Mesenchymal stem cell (in vitro differentiated cells and primary cell): Measurements from ENCODE around the gene WDR77.

ENCODE experiments used
- DNase-seq: peaks from one replicate; pipeline ENCODE4 v3.0.0-alpha.2; 2013
- H2AFZ ChIP-seq: one replicate; pipeline ENCODE4 v1.6.1; 2013; ENCODE audit warnings: low read depth, mild to moderate bottlenecking, control low read depth, inconsistent platforms, low read length, moderate library complexity
- H2AK5ac ChIP-seq: 2 replicates; pipeline ENCODE4 v1.6.1; 2013; ENCODE audit warnings: low read length, moderate library complexity, mild to moderate bottlenecking, inconsistent platforms; ENCODE audit not compliant: severe bottlenecking
- H2BK120ac ChIP-seq: one replicate; pipeline ENCODE4 v1.6.1; 2013; ENCODE audit warnings: low read depth, mild to moderate bottlenecking, inconsistent platforms, low read length, moderate library complexity
- H2BK12ac ChIP-seq, 2 experiments: one replicate each; pipeline ENCODE4 v1.6.1; 2013; ENCODE audit warnings: inconsistent platforms in 2 of 2, low read length in 2 of 2, mild to moderate bottlenecking in 2 of 2, moderate library complexity in 2 of 2, control low read depth in 1 of 2
- H2BK15ac ChIP-seq: one replicate; pipeline ENCODE4 v1.6.1; 2013; ENCODE audit warnings: mild to moderate bottlenecking, low read depth, inconsistent platforms; ENCODE audit not compliant: poor library complexity, severe bottlenecking
- H2BK5ac ChIP-seq: 2 replicates; pipeline ENCODE4 v1.6.1; 2013; ENCODE audit warnings: low read depth, mild to moderate bottlenecking, low read length, control low read depth, inconsistent platforms; ENCODE audit not compliant: poor library complexity, severe bottlenecking
- H3K14ac ChIP-seq, 2 experiments: one replicate each; pipeline ENCODE4 v1.6.1; 2013; ENCODE audit warnings: inconsistent platforms in 2 of 2, low read length in 2 of 2, control low read depth in 1 of 2, mild to moderate bottlenecking in 1 of 2, moderate library complexity in 1 of 2
- H3K18ac ChIP-seq, 2 experiments: one replicate each; pipeline ENCODE4 v1.6.1; 2013; ENCODE audit warnings: inconsistent platforms in 2 of 2, low read length in 2 of 2, control low read depth in 1 of 2, low read depth in 1 of 2, mild to moderate bottlenecking in 1 of 2
- H3K23ac ChIP-seq, 2 experiments: one replicate each; pipeline ENCODE4 v1.6.1; 2013; ENCODE audit warnings: inconsistent platforms in 2 of 2, low read length in 2 of 2, mild to moderate bottlenecking in 2 of 2, moderate library complexity in 2 of 2, control low read depth in 1 of 2
- H3K27ac ChIP-seq: 2 replicates; pipeline ENCODE4 v1.5.1; 2013; ENCODE audit warnings: mild to moderate bottlenecking, moderate library complexity, low read length, control low read depth, inconsistent platforms; ENCODE audit not compliant: poor library complexity, severe bottlenecking
- H3K27me3 ChIP-seq, 2 experiments: 2 replicates each; pipeline versions ENCODE4 v1.6.1 to v1.7.0; 2013; ENCODE audit warnings: low read length in 2 of 2, mild to moderate bottlenecking in 2 of 2, moderate library complexity in 2 of 2, control low read depth in 1 of 2, inconsistent platforms in 1 of 2; ENCODE audit not compliant: control insufficient read depth in 1 of 2, insufficient read depth in 1 of 2
- H3K36me3 ChIP-seq, 2 experiments: 2 replicates each; pipeline versions ENCODE4 v1.6.1 to v1.7.0; 2013; ENCODE audit warnings: low read length in 2 of 2, control low read depth in 1 of 2, inconsistent platforms in 1 of 2, low read depth in 1 of 2, mild to moderate bottlenecking in 1 of 2; ENCODE audit not compliant: insufficient read depth in 2 of 2, control insufficient read depth in 1 of 2
- H3K4ac ChIP-seq, 2 experiments: one replicate each; pipeline ENCODE4 v1.6.1; 2013; ENCODE audit warnings: inconsistent platforms in 2 of 2, low read length in 2 of 2, mild to moderate bottlenecking in 2 of 2, moderate library complexity in 2 of 2, control low read depth in 1 of 2, low read depth in 1 of 2
- H3K4me1 ChIP-seq: 2 replicates; pipeline ENCODE4 v1.6.1; 2013; ENCODE audit warnings: low read depth, low read length, control low read depth; ENCODE audit not compliant: control insufficient read depth, insufficient read depth
- H3K4me2 ChIP-seq: 2 replicates; pipeline ENCODE4 v1.6.1; 2013; ENCODE audit warnings: low read length, mild to moderate bottlenecking, inconsistent platforms; ENCODE audit not compliant: poor library complexity, severe bottlenecking
- H3K4me3 ChIP-seq, 2 experiments: 2 replicates each; pipeline versions ENCODE4 v1.5.1 to v1.7.0; 2013; ENCODE audit warnings: low read length in 2 of 2, mild to moderate bottlenecking in 2 of 2, control low read depth in 1 of 2, low read depth in 1 of 2; ENCODE audit not compliant: insufficient read depth in 1 of 2
- H3K79me1 ChIP-seq: replicated peaks from 2 replicates; pipeline ENCODE4 v1.6.1; 2013; ENCODE audit warnings: mild to moderate bottlenecking, control low read depth, low read length, inconsistent platforms; ENCODE audit not compliant: poor library complexity, severe bottlenecking
- H3K9ac ChIP-seq: 2 replicates; pipeline ENCODE4 v1.7.0; 2013; ENCODE audit warnings: mild to moderate bottlenecking, low read length, moderate library complexity
- H3K9me3 ChIP-seq: 2 replicates; pipeline ENCODE4 v1.7.0; 2013; ENCODE audit warnings: mild to moderate bottlenecking, low read length; ENCODE audit not compliant: control insufficient read depth
- H4K8ac ChIP-seq: one replicate; pipeline ENCODE4 v1.6.1; 2013; ENCODE audit warnings: inconsistent platforms, mild to moderate bottlenecking, low read length, moderate library complexity
- H4K91ac ChIP-seq: one replicate; pipeline ENCODE4 v1.6.1; 2013; ENCODE audit warnings: mild to moderate bottlenecking, low read length, inconsistent platforms
- WGBS: methylation state at CpG from one replicate; pipeline ENCODE4 v1.1.7; 2013; ENCODE audit warnings: mixed read lengths; 5-methylcytosine and 5-hydroxymethylcytosine counted together

The WDR77 gene

DNA sequence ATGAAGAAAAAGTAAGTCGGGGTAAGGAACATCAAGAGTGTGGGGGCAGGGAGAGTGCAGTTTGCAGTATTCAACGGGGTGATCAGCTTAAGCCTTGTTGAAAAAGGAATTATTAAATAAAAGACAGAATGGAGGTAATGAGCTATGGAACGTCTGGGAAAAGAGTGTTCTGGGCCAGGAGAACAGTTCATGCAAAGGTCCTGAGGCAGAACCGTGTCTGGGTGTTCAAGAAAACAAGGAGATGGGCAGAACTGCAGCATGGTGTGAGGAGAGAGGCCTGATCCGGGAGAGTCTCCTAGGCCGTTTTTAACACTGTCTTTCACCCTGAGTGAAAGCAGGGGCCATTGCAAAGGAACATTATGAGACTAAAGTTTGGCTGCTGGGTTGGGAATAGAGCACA is 41.8 kb downstream of the WDR77 start:
- Histone ChIP-seq H3K18ac (no peak overlapping the region), H3K4ac (no peak overlapping the region), H3K27ac (no peak overlapping the region), H3K4me1 (no peaks in the 10 kb centered on the region), H3K14ac (no peak overlapping the region), H3K23ac (no peak overlapping the region), H2AFZ (no peak overlapping the region), H3K36me3 (no peaks in the 10 kb centered on the region), H2AK5ac (no peak overlapping the region), H2BK15ac (no peak overlapping the region), H2BK12ac (no peak overlapping the region), H3K27me3 (peaks cover 9 to 14% of the 10 kb centered on the region in 2 experiments), H3K79me1 (no peaks in the 10 kb centered on the region), H2BK5ac (no peak overlapping the region), H3K9me3 (no peaks in the 10 kb centered on the region), H2BK120ac (no peak overlapping the region), H3K4me3 (no peak overlapping the region), H4K91ac (no peak overlapping the region), H4K8ac (no peak overlapping the region), H3K4me2 (no peak overlapping the region), H3K9ac (no peak overlapping the region)
- 72% methylated on average over 6 of the region's 6 CpGs for WGBS
- DNase-seq: no peak

DNA sequence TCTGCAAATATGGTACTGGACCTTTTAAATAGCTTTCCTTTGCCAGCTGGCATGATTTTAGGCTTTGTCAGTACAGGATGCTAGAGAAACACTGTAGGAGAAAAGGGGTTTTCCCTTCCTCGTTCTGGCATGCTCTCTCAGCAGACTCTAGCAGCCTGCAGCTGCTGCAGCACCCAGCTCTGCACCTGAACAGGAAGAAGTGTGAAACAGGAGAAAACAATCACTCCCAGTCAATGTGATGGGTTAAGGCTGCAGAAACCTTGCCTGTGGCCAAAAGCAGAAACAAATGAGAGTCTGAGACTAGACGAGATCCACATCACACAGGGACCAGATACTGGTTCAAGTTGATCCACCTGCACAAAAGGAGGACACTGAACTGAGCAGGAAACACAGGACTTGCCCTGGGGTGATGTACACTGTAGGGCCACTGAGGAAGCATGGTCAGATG is 42.7 kb downstream of the WDR77 start:
- Histone ChIP-seq H3K4me2 (no peak overlapping the region), H2BK12ac (no peak overlapping the region), H3K9ac (no peak overlapping the region), H2BK15ac (no peak overlapping the region), H3K4me1 (no peaks in the 10 kb centered on the region), H2AFZ (no peak overlapping the region), H4K91ac (no peak overlapping the region), H2BK5ac (no peak overlapping the region), H4K8ac (no peak overlapping the region), H2BK120ac (no peak overlapping the region), H3K36me3 (no peaks in the 10 kb centered on the region), H3K79me1 (no peaks in the 10 kb centered on the region), H3K27ac (no peak overlapping the region), H2AK5ac (no peak overlapping the region), H3K23ac (no peak overlapping the region), H3K18ac (no peak overlapping the region), H3K14ac (no peak overlapping the region), H3K27me3 (peaks cover 9 to 20% of the 10 kb centered on the region in 2 experiments), H3K4ac (no peak overlapping the region), H3K9me3 (no peaks in the 10 kb centered on the region), H3K4me3 (no peak overlapping the region)
- 40% methylated on average over 2 of the region's 2 CpGs for WGBS
- no peak for DNase-seq

DNA sequence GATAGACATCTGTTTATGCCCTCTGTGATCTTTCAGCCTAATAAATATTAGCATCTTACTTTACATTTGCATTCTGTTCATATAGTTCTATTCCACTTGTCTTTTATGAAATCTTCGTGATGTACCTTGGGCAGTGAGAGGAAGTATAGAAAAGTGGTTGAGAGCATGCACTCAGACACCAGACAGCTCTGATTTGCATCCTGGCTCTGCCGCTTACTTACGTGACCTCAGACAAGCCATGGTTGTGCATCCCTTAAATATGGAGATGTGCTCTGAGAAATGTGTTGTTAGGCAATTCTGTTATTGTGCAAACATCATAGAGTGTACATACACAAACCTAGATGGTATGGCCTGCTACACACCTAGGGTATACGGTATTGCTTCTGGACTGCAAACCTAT is 44.5 kb downstream of the WDR77 start:
- no peak overlapping the region for H2AFZ ChIP-seq
- H3K18ac ChIP-seq: no peak overlapping the region
- no peak overlapping the region for H2BK5ac ChIP-seq
- no peak overlapping the region for H3K4ac ChIP-seq
- H3K79me1 ChIP-seq: no peaks in the 10 kb centered on the region
- no peak overlapping the region for H3K23ac ChIP-seq
- no peak for DNase-seq
- no peak overlapping the region for H3K14ac ChIP-seq
- no peak overlapping the region for H3K4me2 ChIP-seq
- H4K91ac ChIP-seq: no peak overlapping the region
- no peak overlapping the region for H2BK15ac ChIP-seq
- no peaks in the 10 kb centered on the region for H3K9me3 ChIP-seq
- no peaks in the 10 kb centered on the region for H3K4me1 ChIP-seq
- no peak overlapping the region for H3K4me3 ChIP-seq
- peaks cover 9 to 29% of the 10 kb centered on the region in 2 experiments for H3K27me3 ChIP-seq
- H3K27ac ChIP-seq: no peak overlapping the region
- no peak overlapping the region for H4K8ac ChIP-seq
- no peaks in the 10 kb centered on the region for H3K36me3 ChIP-seq
- H2AK5ac ChIP-seq: no peak overlapping the region
- WGBS: 73% methylated on average over 3 of the region's 4 CpGs
- H2BK120ac ChIP-seq: no peak overlapping the region
- H2BK12ac ChIP-seq: no peak overlapping the region
- no peak overlapping the region for H3K9ac ChIP-seq

DNA sequence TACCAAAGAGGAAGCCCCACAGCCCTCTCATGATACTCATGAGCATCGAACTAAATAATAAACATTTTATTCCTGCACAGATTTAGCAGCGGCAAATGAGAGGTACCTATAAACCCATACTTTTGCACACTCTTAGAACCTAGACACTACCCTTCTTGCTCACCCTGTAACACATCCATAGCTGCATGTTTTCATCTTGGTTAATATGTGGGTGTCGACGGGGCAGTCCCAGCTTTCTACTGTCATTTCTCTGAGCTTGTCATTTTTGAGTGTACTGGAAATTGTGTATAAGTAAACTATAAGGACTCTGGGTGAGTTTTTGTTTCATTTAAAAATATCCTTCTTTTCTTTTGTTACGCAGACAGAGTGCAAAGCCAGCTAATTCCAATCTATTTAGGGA is 47.0 kb downstream of the WDR77 start:
- H2AFZ ChIP-seq: no peak overlapping the region
- H2BK12ac ChIP-seq: no peak overlapping the region
- no peak overlapping the region for H2BK15ac ChIP-seq
- H4K91ac ChIP-seq: no peak overlapping the region
- no peak for DNase-seq
- H3K36me3 ChIP-seq: no peaks in the 10 kb centered on the region
- no peak overlapping the region for H2AK5ac ChIP-seq
- no peaks in the 10 kb centered on the region for H3K79me1 ChIP-seq
- 89% methylated on average over 5 of the region's 5 CpGs for WGBS
- H4K8ac ChIP-seq: no peak overlapping the region
- H3K4me2 ChIP-seq: no peak overlapping the region
- H3K4me3 ChIP-seq: no peak overlapping the region
- no peak overlapping the region for H3K23ac ChIP-seq
- no peak overlapping the region for H3K18ac ChIP-seq
- no peaks in the 10 kb centered on the region for H3K4me1 ChIP-seq
- no peak overlapping the region for H3K27ac ChIP-seq
- H3K4ac ChIP-seq: no peak overlapping the region
- H3K27me3 ChIP-seq: peaks cover 9 to 23% of the 10 kb centered on the region in 2 experiments
- no peak overlapping the region for H2BK120ac ChIP-seq
- H3K9me3 ChIP-seq: no peaks in the 10 kb centered on the region
- no peak overlapping the region for H3K9ac ChIP-seq
- H2BK5ac ChIP-seq: no peak overlapping the region
- H3K14ac ChIP-seq: no peak overlapping the region
